Astrocyte (in vitro differentiated cells and primary cell): Measurements from ENCODE around the gene ZNF382. TPM values are rescaled to one million over a fixed set of nuclear protein-coding genes. Genes with fewer than 3 reads are reported as not detected.

Experiments used
- DNase-seq: peaks from one replicate; pipeline ENCODE4 v3.0.0-alpha.2; 2010; ENCODE audit warnings: low read depth
- FAIRE-seq: peaks from 2 replicates; lab custom pipeline; 2011; peaks lifted over from hg19 to GRCh38; lab: Jason Lieb, UNC
- H2AFZ ChIP-seq: 2 replicates; pipeline ENCODE4 v1.6.0; 2012; ENCODE audit warnings: low read depth, low read length, inconsistent platforms
- H3K27ac ChIP-seq: 2 replicates; pipeline ENCODE4 v1.5.1; 2011; ENCODE audit warnings: low read depth, low read length, inconsistent platforms
- H3K27me3 ChIP-seq: 2 replicates; pipeline ENCODE4 v1.6.0; 2011; ENCODE audit warnings: low read length, inconsistent platforms; ENCODE audit not compliant: insufficient read depth
- H3K36me3 ChIP-seq: 2 replicates; pipeline ENCODE4 v1.5.1; 2011; ENCODE audit warnings: low read length, inconsistent platforms; ENCODE audit not compliant: insufficient read depth
- H3K4me1 ChIP-seq: 2 replicates; pipeline ENCODE4 v1.5.1; 2011; ENCODE audit warnings: low read length, inconsistent platforms; ENCODE audit not compliant: insufficient read depth
- H3K4me2 ChIP-seq: 2 replicates; pipeline ENCODE4 v1.6.0; 2012; ENCODE audit warnings: low read length, inconsistent platforms
- H3K4me3 ChIP-seq: 2 replicates; pipeline ENCODE4 v1.5.1; 2011; ENCODE audit warnings: low read depth, mild to moderate bottlenecking, low read length, inconsistent platforms; ENCODE audit not compliant: insufficient read depth
- H3K79me2 ChIP-seq: 2 replicates; pipeline ENCODE4 v1.6.0; 2012; ENCODE audit warnings: mild to moderate bottlenecking, low read length, inconsistent platforms; ENCODE audit not compliant: insufficient read depth
- H3K9ac ChIP-seq: 2 replicates; pipeline ENCODE4 v1.6.0; 2012; ENCODE audit warnings: mild to moderate bottlenecking, low read length, inconsistent platforms
- H3K9me3 ChIP-seq: 2 replicates; pipeline ENCODE4 v1.5.1; 2012; ENCODE audit warnings: low read depth, mild to moderate bottlenecking, low read length, inconsistent platforms; ENCODE audit not compliant: insufficient read depth
- H4K20me1 ChIP-seq: 2 replicates; pipeline ENCODE4 v1.6.0; 2012; ENCODE audit warnings: low read length, inconsistent platforms; ENCODE audit not compliant: insufficient read depth
- H3K27ac Mint-ChIP-seq: one replicate; pipeline ENCODE4 v1.8.0; 2021; ENCODE audit warnings: mild to moderate bottlenecking, mixed read lengths; ENCODE audit not compliant: unreplicated experiment
- H3K27me3 Mint-ChIP-seq: one replicate; pipeline ENCODE4 v1.8.0; 2021; ENCODE audit warnings: low read depth, mixed read lengths; ENCODE audit not compliant: unreplicated experiment
- H3K36me3 Mint-ChIP-seq: one replicate; pipeline ENCODE4 v1.8.0; 2021; ENCODE audit warnings: low read depth, mixed read lengths; ENCODE audit not compliant: unreplicated experiment
- H3K4me1 Mint-ChIP-seq: one replicate; pipeline ENCODE4 v1.8.0; 2021; ENCODE audit warnings: low read depth, mixed read lengths; ENCODE audit not compliant: unreplicated experiment
- H3K4me3 Mint-ChIP-seq: one replicate; pipeline ENCODE4 v1.8.0; 2021; ENCODE audit warnings: mild to moderate bottlenecking, moderate library complexity, mixed read lengths; ENCODE audit not compliant: unreplicated experiment
- H3K9me3 Mint-ChIP-seq: one replicate; pipeline ENCODE4 v1.8.0; 2021; ENCODE audit warnings: mild to moderate bottlenecking, mixed read lengths; ENCODE audit not compliant: unreplicated experiment
- EZH2 ChIP-seq: IDR thresholded peaks from 2 replicates; pipeline ENCODE4 v1.6.1; 2012; ENCODE audit warnings: mild to moderate bottlenecking, low read length, inconsistent platforms; ENCODE audit not compliant: insufficient read depth
- total RNA-seq: library from RNA; stranded (reverse); gene quantifications from 2 replicates; pipeline ENCODE4 v1.2.1, GENCODE V29; 2021
- TF ChIP-seq, protein P1 (sequence below): IDR thresholded peaks from 2 replicates; pipeline ENCODE4 v1.5.1; 2011; ENCODE audit warnings: low read depth, mild to moderate bottlenecking, inconsistent platforms, low read length, moderate library complexity; ENCODE audit not compliant: insufficient read depth

The ZNF382 gene
- total RNA-seq, 1 donor from 2014 or later, result 9.7 TPM

DNA sequence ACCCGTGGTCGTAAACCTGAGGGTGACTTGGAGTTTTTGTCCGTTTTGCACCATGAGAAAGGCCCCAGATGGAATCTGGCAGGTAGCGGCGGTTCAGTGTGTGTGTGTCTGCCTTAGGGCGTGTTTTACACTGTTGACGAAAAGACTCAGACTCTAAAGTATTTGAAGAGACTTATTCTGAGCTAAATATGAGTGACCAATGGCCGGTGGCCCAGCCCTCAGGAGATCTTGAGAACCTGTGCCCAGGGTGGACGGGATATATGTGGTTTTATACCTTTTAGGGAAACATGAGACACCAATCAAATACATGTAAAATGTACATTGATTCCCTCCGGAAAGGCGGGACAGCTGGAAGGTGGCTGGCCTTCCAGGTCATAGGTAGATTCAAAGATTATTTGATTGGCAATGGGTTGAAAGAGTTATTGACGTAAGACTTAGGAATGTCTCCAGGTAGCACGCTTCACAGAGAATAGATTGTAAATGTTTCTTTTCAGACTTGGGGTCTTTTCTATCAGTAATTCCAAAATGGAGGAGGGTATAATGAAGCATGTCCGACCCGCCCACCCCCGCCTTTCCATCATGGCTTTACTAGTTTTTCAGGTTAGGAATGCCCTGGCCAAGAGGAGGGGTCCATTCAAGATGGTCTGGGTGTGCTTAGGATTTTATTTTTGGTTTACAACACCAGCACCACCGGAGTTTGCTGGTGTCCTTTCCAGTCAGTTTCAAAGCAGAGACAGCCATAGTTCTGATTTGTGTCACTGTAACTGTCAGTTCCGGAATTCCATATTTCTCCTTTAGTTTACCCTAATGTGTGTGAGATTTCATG, 31.0 kb upstream of the ZNF382 start:
- H3K27me3 ChIP-seq, result no peaks in the 10 kb centered on the region
- H3K27me3 Mint-ChIP-seq, result no peaks in the 10 kb centered on the region
- peaks cover 23% of the 10 kb centered on the region for H3K9me3 Mint-ChIP-seq
- peak overlapping the region; percentile 93 for H3K4me2 ChIP-seq
- H3K4me1 ChIP-seq, result no peaks in the 10 kb centered on the region
- peak overlapping the region; percentile 90 for H3K9ac ChIP-seq
- peak overlapping the region; percentile 87 for H3K4me3 ChIP-seq
- H3K4me3 Mint-ChIP-seq, result peak overlapping the region; percentile 98
- FAIRE-seq (no peak), DNase-seq (peak; percentile 43)
- peak overlapping the region; percentile 86 for H2AFZ ChIP-seq
- peaks cover 73% of the 10 kb centered on the region for H3K79me2 ChIP-seq
- H3K36me3 Mint-ChIP-seq, result peaks cover 29% of the 10 kb centered on the region
- peak overlapping the region; percentile 93 for H3K27ac Mint-ChIP-seq
- peaks cover 14% of the 10 kb centered on the region for H3K4me1 Mint-ChIP-seq
- peaks cover 11% of the 10 kb centered on the region for H3K36me3 ChIP-seq
- no peak for TF ChIP-seq EZH2
- TF ChIP-seq, protein P1, sequence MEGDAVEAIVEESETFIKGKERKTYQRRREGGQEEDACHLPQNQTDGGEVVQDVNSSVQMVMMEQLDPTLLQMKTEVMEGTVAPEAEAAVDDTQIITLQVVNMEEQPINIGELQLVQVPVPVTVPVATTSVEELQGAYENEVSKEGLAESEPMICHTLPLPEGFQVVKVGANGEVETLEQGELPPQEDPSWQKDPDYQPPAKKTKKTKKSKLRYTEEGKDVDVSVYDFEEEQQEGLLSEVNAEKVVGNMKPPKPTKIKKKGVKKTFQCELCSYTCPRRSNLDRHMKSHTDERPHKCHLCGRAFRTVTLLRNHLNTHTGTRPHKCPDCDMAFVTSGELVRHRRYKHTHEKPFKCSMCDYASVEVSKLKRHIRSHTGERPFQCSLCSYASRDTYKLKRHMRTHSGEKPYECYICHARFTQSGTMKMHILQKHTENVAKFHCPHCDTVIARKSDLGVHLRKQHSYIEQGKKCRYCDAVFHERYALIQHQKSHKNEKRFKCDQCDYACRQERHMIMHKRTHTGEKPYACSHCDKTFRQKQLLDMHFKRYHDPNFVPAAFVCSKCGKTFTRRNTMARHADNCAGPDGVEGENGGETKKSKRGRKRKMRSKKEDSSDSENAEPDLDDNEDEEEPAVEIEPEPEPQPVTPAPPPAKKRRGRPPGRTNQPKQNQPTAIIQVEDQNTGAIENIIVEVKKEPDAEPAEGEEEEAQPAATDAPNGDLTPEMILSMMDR, result no peak
- peaks cover 8% of the 10 kb centered on the region for H3K9me3 ChIP-seq
- no peaks in the 10 kb centered on the region for H4K20me1 ChIP-seq
- H3K27ac ChIP-seq, result peak overlapping the region; percentile 71

DNA sequence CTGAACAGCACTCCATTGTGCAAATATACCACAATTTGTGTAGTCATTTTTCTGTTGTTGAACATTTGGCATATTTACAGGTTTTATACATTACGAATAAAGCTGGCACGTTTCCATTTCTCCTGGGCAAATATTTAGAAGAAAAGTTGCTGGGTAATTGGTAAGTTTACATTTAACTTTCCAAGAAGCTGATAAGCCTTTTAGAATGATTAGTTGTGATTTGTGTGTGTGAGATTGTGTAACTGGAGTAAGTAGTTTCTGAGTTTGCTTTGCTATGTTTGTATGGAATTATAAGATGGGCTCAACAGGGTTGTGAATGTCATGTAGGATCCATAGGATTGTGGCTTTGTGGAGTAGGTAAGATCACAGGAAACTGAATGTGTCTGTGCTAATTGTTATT, 30.4 kb upstream of the ZNF382 start:
- no peaks in the 10 kb centered on the region for H3K27me3 ChIP-seq
- no peak overlapping the region for H3K27ac ChIP-seq
- Mint-ChIP-seq H3K4me3 (peak overlapping the region; percentile 98), H3K27ac (peak overlapping the region; percentile 93), H3K36me3 (peaks cover 26% of the 10 kb centered on the region), H3K27me3 (no peaks in the 10 kb centered on the region), H3K4me1 (peaks cover 14% of the 10 kb centered on the region), H3K9me3 (peaks cover 22% of the 10 kb centered on the region)
- H3K4me2 ChIP-seq, result peak overlapping the region; percentile 93
- H2AFZ ChIP-seq, result no peak overlapping the region
- H4K20me1 ChIP-seq, result no peaks in the 10 kb centered on the region
- H3K36me3 ChIP-seq, result peaks cover 15% of the 10 kb centered on the region
- peaks cover 68% of the 10 kb centered on the region for H3K79me2 ChIP-seq
- H3K4me3 ChIP-seq, result peak overlapping the region; percentile 87
- DNase-seq (no peak), FAIRE-seq (no peak)
- peaks cover 8% of the 10 kb centered on the region for H3K9me3 ChIP-seq
- H3K4me1 ChIP-seq, result no peaks in the 10 kb centered on the region
- no peak overlapping the region for H3K9ac ChIP-seq
- TF ChIP-seq EZH2, result no peak
- TF ChIP-seq, protein P1, result no peak
